Smooth muscle cell (in vitro differentiated cells): ENCODE results near the gene DTX2. TPM values are rescaled to one million over a fixed set of nuclear protein-coding genes. Genes with fewer than 3 reads are reported as not detected.
A peak's percentile ranks its signal among the peaks of the same experiment; 100 is the strongest.
"Not testable (repeated sequence)": the region's sequence is repeated elsewhere in the genome, so short reads cannot be mapped to it uniquely, and the experiment has no call there.

Source experiments
- DNase-seq: peaks from one replicate; lab custom pipeline; 2025; ENCODE audit not compliant: unreplicated experiment; lab: John Stamatoyannopoulos, UW
- H2AFZ ChIP-seq: fragments of 200-600 bp; sonication (generic); 2 replicates; pipeline ENCODE4 v1.6.0; 2016; ENCODE audit warnings: antibody characterized with exemption, low read depth, mild to moderate bottlenecking
- H3F3A ChIP-seq: fragments of 200-600 bp; sonication (generic); 2 replicates; pipeline ENCODE4 v1.6.0; 2017; ENCODE audit warnings: antibody characterized with exemption, low read depth
- H3K27ac ChIP-seq: fragments of 200-600 bp; sonication (generic); 2 replicates; pipeline ENCODE4 v1.5.1; 2016; ENCODE audit warnings: low read depth, mild to moderate bottlenecking
- H3K27me3 ChIP-seq: fragments of 200-600 bp; sonication (generic); 2 replicates; pipeline ENCODE4 v1.6.1; 2016; ENCODE audit warnings: low read depth, mild to moderate bottlenecking
- H3K36me3 ChIP-seq: fragments of 200-600 bp; sonication (generic); 2 replicates; pipeline ENCODE4 v1.5.1; 2016; ENCODE audit warnings: low read depth
- H3K4me1 ChIP-seq: fragments of 200-600 bp; sonication (generic); 2 replicates; pipeline ENCODE4 v1.5.1; 2016; ENCODE audit warnings: low read depth
- H3K4me2 ChIP-seq: fragments of 200-600 bp; sonication (generic); 2 replicates; pipeline ENCODE4 v1.6.0; 2016; ENCODE audit warnings: mild to moderate bottlenecking
- H3K4me3 ChIP-seq: fragments of 200-600 bp; sonication (generic); 2 replicates; pipeline ENCODE4 v1.5.1; 2016; ENCODE audit warnings: mild to moderate bottlenecking
- H3K79me2 ChIP-seq: fragments of 200-600 bp; sonication (generic); 2 replicates; pipeline ENCODE4 v1.6.0; 2016; ENCODE audit warnings: low read depth, mild to moderate bottlenecking
- H3K9ac ChIP-seq: fragments of 200-600 bp; sonication (generic); 2 replicates; pipeline ENCODE4 v1.6.0; 2016; ENCODE audit warnings: low read depth
- H3K9me3 ChIP-seq: fragments of 200-600 bp; sonication (generic); replicated peaks from 2 replicates; pipeline ENCODE4 v1.5.1; 2016; ENCODE audit warnings: low read depth
- H4K20me1 ChIP-seq: fragments of 200-600 bp; sonication (generic); 2 replicates; pipeline ENCODE4 v1.6.0; 2016; ENCODE audit warnings: low read depth
- WGBS: methylation state at CpG from one replicate; pipeline ENCODE4 v1.1.7; 2016; ENCODE audit warnings: low lambda C conversion rate; 5-methylcytosine and 5-hydroxymethylcytosine counted together
- polyA plus RNA-seq: library from polyadenylated mRNA; unstranded; fragments of >200 nt; fragmentation: Nextera tagmentation; extraction: Ambion mirVana; gene quantifications from 2 replicates; pipeline ENCODE4 v1.2.1, GENCODE V29; 2016
- total RNA-seq: library from RNA; depleted of rRNA; stranded (reverse); fragments of >200 nt; gene quantifications from 2 replicates; pipeline ENCODE4 v1.2.3, GENCODE V29; 2014
- TF ChIP-seq, protein P1 (sequence below): fragments of 200-600 bp; sonication (generic); IDR thresholded peaks from 2 replicates; pipeline ENCODE4 v1.5.1; 2017; ENCODE audit warnings: borderline replicate concordance, mild to moderate bottlenecking, antibody characterized with exemption; ENCODE audit not compliant: insufficient read depth, poor library complexity, severe bottlenecking

DTX2 gene
- 7.9 and 9.8 TPM in 2 replicates for total RNA-seq
- polyA plus RNA-seq = 12.5 and 20.7 TPM in 2 replicates

DNA sequence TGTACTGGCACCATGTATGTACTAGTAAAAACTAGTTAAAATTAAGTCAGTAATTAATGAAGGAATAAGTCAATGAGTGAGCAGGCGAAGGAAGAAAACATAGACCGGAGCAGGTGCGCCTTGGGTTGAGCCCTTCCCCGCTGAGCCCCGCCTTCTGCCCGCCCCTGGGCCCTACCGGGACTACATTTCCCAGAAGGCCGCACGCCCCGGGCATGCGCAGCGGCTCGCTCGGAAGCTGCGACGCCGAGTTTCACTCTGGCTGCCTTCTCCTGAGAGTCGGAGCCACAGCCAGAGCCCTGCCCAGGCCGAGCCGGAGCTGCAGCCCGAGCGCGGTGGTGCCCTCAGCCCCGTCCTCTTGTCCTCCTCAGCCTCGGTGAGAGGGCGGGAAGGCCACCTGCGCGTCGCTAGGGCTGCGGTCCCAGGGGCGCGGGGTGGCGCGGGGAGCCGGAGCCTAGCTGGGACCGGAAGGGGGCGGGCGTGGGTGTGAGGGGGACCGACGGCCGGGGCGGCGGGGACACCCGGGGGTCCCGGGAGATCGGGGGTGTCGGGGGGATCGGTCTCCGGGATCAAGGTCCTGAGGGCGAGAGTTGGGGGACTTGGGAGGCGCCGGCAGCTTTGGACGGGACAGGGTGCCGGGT lies at the start of gene DTX2:
Gene DTX2 (plus strand): TSS at position 246 of the 638 bp plus-strand sequence. CDS start 18,801 bp downstream, outside the sequence.
- not testable (repeated sequence) for H3K9me3 ChIP-seq, H2AFZ ChIP-seq, H3K4me2 ChIP-seq, H3K27ac ChIP-seq, H4K20me1 ChIP-seq, H3K36me3 ChIP-seq, H3F3A ChIP-seq, DNase-seq, H3K4me1 ChIP-seq, H3K9ac ChIP-seq, H3K27me3 ChIP-seq, H3K79me2 ChIP-seq
- WGBS = 1% methylated on average over 22 of the region's 54 CpGs
- H3K4me3 ChIP-seq = peak within 1 kb of the TSS; percentile 55

DNA sequence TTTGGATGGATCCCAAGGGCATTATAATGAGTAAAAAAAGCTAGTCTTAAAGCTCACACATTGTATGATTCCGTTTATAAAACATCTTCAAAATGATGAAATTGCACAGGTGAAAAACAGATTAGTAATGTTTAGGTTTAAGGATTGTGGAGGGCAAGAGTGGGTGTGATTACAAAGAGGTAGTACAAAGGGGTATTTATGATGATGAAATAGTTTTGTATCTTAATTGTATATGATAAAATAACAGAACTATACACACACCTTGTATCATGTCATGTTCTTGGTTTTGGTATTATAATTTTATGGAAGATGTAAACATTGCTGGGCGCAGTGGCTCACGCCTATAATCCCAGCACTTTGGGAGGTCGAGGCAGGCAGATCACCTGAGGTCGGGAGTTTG lies 49.3 kb upstream of the DTX2 start:
- Histone ChIP-seq H3K36me3 (no peaks in the 10 kb centered on the region), H3K4me3 (no peak overlapping the region), H3K9me3 (no peaks in the 10 kb centered on the region), H3K9ac (no peak overlapping the region), H3K27me3 (no peaks in the 10 kb centered on the region), H3F3A (no peaks in the 10 kb centered on the region), H2AFZ (no peak overlapping the region), H4K20me1 (no peaks in the 10 kb centered on the region), H3K79me2 (no peaks in the 10 kb centered on the region), H3K27ac (no peak overlapping the region), H3K4me1 (no peaks in the 10 kb centered on the region), H3K4me2 (no peak overlapping the region)
- 90% methylated on average over 5 of the region's 5 CpGs for WGBS
- TF ChIP-seq, protein P1, sequence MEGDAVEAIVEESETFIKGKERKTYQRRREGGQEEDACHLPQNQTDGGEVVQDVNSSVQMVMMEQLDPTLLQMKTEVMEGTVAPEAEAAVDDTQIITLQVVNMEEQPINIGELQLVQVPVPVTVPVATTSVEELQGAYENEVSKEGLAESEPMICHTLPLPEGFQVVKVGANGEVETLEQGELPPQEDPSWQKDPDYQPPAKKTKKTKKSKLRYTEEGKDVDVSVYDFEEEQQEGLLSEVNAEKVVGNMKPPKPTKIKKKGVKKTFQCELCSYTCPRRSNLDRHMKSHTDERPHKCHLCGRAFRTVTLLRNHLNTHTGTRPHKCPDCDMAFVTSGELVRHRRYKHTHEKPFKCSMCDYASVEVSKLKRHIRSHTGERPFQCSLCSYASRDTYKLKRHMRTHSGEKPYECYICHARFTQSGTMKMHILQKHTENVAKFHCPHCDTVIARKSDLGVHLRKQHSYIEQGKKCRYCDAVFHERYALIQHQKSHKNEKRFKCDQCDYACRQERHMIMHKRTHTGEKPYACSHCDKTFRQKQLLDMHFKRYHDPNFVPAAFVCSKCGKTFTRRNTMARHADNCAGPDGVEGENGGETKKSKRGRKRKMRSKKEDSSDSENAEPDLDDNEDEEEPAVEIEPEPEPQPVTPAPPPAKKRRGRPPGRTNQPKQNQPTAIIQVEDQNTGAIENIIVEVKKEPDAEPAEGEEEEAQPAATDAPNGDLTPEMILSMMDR = no peak
- DNase-seq = no peak

DNA sequence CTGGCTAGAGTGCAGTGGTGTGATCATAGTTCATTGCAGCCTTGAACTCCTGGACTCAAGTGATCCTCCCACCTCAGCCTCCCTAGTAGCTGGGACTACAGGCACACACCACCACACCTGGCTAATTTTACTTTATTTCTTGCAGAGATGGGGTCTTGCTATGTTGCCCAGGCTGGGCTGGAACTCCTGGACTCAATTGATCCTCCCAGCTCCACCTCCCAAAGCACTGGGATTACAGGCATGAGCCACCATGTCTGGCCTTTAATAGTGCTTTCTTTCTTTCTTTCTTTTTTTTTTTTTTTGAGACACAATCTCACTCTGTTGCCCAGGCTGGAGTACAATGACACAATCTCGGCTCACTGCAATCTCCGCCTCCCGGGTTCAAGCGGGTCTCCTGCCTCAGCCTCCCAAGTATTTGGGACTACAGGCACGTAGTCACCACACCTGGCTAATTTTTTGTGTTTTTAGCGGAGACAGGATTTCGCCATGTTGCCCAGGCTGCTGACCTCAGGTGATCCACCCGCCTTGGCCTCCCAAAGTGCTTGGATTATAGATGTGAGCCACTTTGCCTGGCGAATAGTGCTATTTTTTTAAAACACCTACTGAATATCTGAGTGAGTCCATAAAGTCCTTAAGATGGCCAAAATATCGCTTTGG lies 43.7 kb upstream of the DTX2 start:
- WGBS = 97% methylated on average over 10 of the region's 10 CpGs
- not testable (repeated sequence) for H4K20me1 ChIP-seq

DNA sequence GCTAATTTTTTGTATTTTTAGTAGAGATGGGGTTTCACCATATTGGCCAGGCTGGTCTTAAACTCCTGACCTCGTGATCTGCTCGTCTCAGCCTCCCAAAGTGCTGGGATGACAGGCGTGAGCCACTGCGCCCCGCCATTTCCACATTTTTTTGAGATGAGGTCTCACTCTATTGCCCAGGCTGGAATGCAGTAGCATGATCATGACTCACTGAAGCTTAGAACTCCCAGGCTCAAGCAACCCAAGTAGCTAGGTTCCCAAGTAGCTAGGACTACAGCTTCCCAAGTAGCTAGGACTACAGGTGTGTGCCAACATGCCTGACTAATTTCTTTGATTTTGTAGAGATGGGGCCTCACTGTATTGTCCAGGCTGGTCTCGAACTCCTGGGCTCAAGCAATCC lies 40.4 kb upstream of the DTX2 start:
- H3K9me3 ChIP-seq, H2AFZ ChIP-seq, H3K4me1 ChIP-seq, H3K79me2 ChIP-seq, H3K27me3 ChIP-seq, H3K36me3 ChIP-seq, DNase-seq, H3K4me2 ChIP-seq, H3K4me3 ChIP-seq, H4K20me1 ChIP-seq, H3K9ac ChIP-seq, H3F3A ChIP-seq: not testable (repeated sequence)
- WGBS = 23% methylated on average over 6 of the region's 6 CpGs
- peak overlapping the region; percentile 85 for H3K27ac ChIP-seq

More for the DNA sequence above, 43.7 kb upstream of the DTX2 start:
- H3K4me3 ChIP-seq, H3K79me2 ChIP-seq, H3K9ac ChIP-seq, H3K4me1 ChIP-seq, H3K4me2 ChIP-seq, H2AFZ ChIP-seq, H3K36me3 ChIP-seq, H3K27me3 ChIP-seq, DNase-seq, H3K9me3 ChIP-seq, H3K27ac ChIP-seq, H3F3A ChIP-seq: not testable (repeated sequence)

DNA sequence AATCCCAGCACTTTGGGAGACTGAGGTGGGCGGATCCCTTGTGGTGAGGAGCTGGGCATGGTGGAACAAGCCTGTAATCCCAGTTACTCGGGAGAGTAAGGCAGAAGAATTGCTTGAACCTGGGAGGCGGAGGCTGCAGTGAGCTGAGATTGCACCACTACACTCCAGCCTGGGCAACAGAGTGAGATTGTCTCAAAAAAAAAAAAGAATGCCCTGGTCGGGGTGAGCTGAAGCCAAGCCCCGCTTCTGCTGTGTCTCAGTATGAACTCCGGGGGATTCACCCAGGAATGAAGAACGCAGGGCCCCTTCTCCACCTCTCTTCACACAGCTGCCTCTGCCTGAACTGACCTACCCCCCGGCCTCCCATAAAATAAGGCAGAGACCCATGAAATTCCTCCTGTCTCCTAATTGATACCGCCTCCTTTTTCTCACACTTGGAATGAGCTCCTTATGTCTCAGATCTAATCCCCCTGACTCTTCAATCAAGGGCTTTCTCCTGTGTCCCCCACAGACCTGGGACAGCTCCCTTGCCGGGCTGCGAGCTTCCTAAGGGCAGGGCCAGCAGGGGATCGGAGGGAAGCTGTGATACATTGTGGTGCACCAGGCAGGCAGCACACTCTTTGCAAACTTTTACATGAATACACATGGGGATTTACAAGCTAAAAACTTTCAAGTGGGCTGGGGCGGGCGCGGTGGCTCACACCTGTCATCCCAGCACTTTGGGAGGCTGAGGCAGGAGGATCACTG lies 37.7 kb upstream of the DTX2 start:
- H3K9me3 ChIP-seq = no peaks in the 10 kb centered on the region
- H4K20me1 ChIP-seq = no peaks in the 10 kb centered on the region
- peak overlapping the region; percentile 5 for H3K4me2 ChIP-seq
- H3K79me2 ChIP-seq = no peaks in the 10 kb centered on the region
- H3K36me3 ChIP-seq = no peaks in the 10 kb centered on the region
- peak overlapping the region; percentile 68 for H3K27ac ChIP-seq
- H3K4me3 ChIP-seq = no peak overlapping the region
- WGBS = 61% methylated on average over 15 of the region's 15 CpGs
- no peaks in the 10 kb centered on the region for H3F3A ChIP-seq
- H3K9ac ChIP-seq = peak overlapping the region; percentile 17
- peaks cover 7% of the 10 kb centered on the region for H3K4me1 ChIP-seq
- no peak overlapping the region for H2AFZ ChIP-seq
- no peak for DNase-seq
- TF ChIP-seq, protein P1 = no peak
- no peaks in the 10 kb centered on the region for H3K27me3 ChIP-seq
